Keratinocyte (primary cell): Measurements from ENCODE around the gene EIF3L. TPM values are rescaled to one million over a fixed set of nuclear protein-coding genes. Genes with fewer than 3 reads are reported as not detected.

ENCODE experiments used
- DNase-seq: peaks from one replicate; pipeline ENCODE4 v3.0.0-alpha.2; 2011; ENCODE audit warnings: low read depth, missing footprints, low spot score
- FAIRE-seq: peaks from 2 replicates; lab custom pipeline; 2011; peaks lifted over from hg19 to GRCh38; lab: Jason Lieb, UNC
- H2AFZ ChIP-seq: 2 replicates; pipeline ENCODE4 v1.6.0; 2012; ENCODE audit warnings: low read length, control low read depth, inconsistent platforms; ENCODE audit not compliant: control insufficient read depth
- H3K27ac ChIP-seq: 2 replicates; pipeline ENCODE4 v1.5.1; 2011; ENCODE audit warnings: low read length; ENCODE audit not compliant: control insufficient read depth, insufficient read depth
- H3K27me3 ChIP-seq: 3 replicates; pipeline ENCODE4 v1.6.0; 2011; ENCODE audit warnings: low read length; ENCODE audit not compliant: control insufficient read depth, insufficient read depth; ENCODE audit errors: extremely low read depth
- H3K36me3 ChIP-seq, 2 experiments: 2 replicates in 1 of 2; 3 replicates in 1 of 2; pipeline ENCODE4 v1.5.1; 2011; ENCODE audit warnings: low read length in 2 of 2, mild to moderate bottlenecking in 1 of 2; ENCODE audit not compliant: control insufficient read depth in 2 of 2, insufficient read depth in 2 of 2; ENCODE audit errors: extremely low read depth in 1 of 2
- H3K4me1 ChIP-seq: 3 replicates; pipeline ENCODE4 v1.5.1; 2011; ENCODE audit warnings: low read length; ENCODE audit not compliant: control insufficient read depth, insufficient read depth; ENCODE audit errors: extremely low read depth
- H3K4me2 ChIP-seq: 3 replicates; pipeline ENCODE4 v1.6.0; 2011; ENCODE audit warnings: low read depth, low read length; ENCODE audit not compliant: control insufficient read depth, insufficient read depth; ENCODE audit errors: extremely low read depth
- H3K4me3 ChIP-seq, 3 experiments: fragments of 200-600 bp in 1 of 3; sonication (generic) in 1 of 3; 2 replicates in 2 of 3; 3 replicates in 1 of 3; pipeline ENCODE4 v1.5.1; 2011 to 2016; ENCODE audit warnings: low read length in 3 of 3, mild to moderate bottlenecking in 3 of 3, control low read depth in 2 of 3, inconsistent platforms in 1 of 3, low read depth in 1 of 3, mixed read lengths in 1 of 3, mixed run types in 1 of 3, moderate library complexity in 1 of 3; ENCODE audit not compliant: control insufficient read depth in 2 of 3, insufficient read depth in 2 of 3; ENCODE audit errors: extremely low read depth in 1 of 3
- H3K79me2 ChIP-seq: 2 replicates; pipeline ENCODE4 v1.6.0; 2012; ENCODE audit warnings: low read length; ENCODE audit not compliant: control insufficient read depth, insufficient read depth
- H3K9ac ChIP-seq: 3 replicates; pipeline ENCODE4 v1.6.0; 2011; ENCODE audit warnings: low read length; ENCODE audit not compliant: control insufficient read depth, insufficient read depth; ENCODE audit errors: extremely low read depth
- H3K9me1 ChIP-seq: 3 replicates; pipeline ENCODE4 v1.6.0; 2011; ENCODE audit warnings: low read length; ENCODE audit not compliant: control insufficient read depth, insufficient read depth; ENCODE audit errors: extremely low read depth
- H3K9me3 ChIP-seq: 2 replicates; pipeline ENCODE4 v1.5.1; 2012; ENCODE audit warnings: low read depth, low read length; ENCODE audit not compliant: control insufficient read depth
- H4K20me1 ChIP-seq: 3 replicates; pipeline ENCODE4 v1.6.0; 2011; ENCODE audit warnings: low read length; ENCODE audit not compliant: control insufficient read depth, insufficient read depth; ENCODE audit errors: extremely low read depth
- EZH2 ChIP-seq: IDR thresholded peaks from one replicate; pipeline ENCODE4 v1.6.1; 2012; ENCODE audit warnings: inconsistent platforms, mild to moderate bottlenecking, low read length, moderate library complexity
- dilution Hi-C: fragments of 300-500 bp; cut with MboI; formaldehyde crosslinking; loops from one replicate; pipeline ENCODE4 v1.7.0; 2020; ENCODE audit warnings: low sequenced_read_pairs; ENCODE audit not compliant: extremely low pct_ligation_motif_present
- polyA plus RNA-seq, 5 experiments: library from polyadenylated mRNA; depleted of rRNA in 3 of 5; stranded (reverse) in 3 of 5; stranded (forward) in 1 of 5; unstranded in 1 of 5; fragments of >200 nt; gene quantifications; 1 replicate in 1 of 5; 2 replicates in 3 of 5; 3 replicates in 1 of 5; pipeline versions ENCODE4 v1.2.1 to v1.2.3, GENCODE V29; 2011 to 2012; ENCODE audit warnings: missing spikeins in 2 of 5, low read depth in 1 of 5, low replicate concordance in 1 of 5
- TF ChIP-seq, protein P1 (sequence below), 3 experiments: IDR thresholded peaks in 1 of 3; conservative IDR thresholded peaks in 1 of 3; optimal IDR thresholded peaks in 1 of 3; 2 replicates in 2 of 3; 3 replicates in 1 of 3; pipeline versions ENCODE3 to v1.5.1; 2011; ENCODE audit warnings: low read length in 3 of 3, mild to moderate bottlenecking in 3 of 3, moderate library complexity in 2 of 3, control low read depth in 1 of 3, inconsistent platforms in 1 of 3; ENCODE audit not compliant: insufficient read depth in 2 of 3; ENCODE audit errors: extremely low read depth in 1 of 3

EIF3L gene
- polyA plus RNA-seq, 1 donor (not counting 4 experiments of a cell fraction or from before 2014, with no cell fraction given), result 639 TPM

GRCh38 chr22:37925330-37925729 is 76.1 kb downstream of the EIF3L start:
- H3K79me2 ChIP-seq, result peaks cover 66% of the 10 kb centered on the region
- no peak overlapping the region for H3K27ac ChIP-seq
- peaks cover 32% of the 10 kb centered on the region for H4K20me1 ChIP-seq
- TF ChIP-seq, protein P1, sequence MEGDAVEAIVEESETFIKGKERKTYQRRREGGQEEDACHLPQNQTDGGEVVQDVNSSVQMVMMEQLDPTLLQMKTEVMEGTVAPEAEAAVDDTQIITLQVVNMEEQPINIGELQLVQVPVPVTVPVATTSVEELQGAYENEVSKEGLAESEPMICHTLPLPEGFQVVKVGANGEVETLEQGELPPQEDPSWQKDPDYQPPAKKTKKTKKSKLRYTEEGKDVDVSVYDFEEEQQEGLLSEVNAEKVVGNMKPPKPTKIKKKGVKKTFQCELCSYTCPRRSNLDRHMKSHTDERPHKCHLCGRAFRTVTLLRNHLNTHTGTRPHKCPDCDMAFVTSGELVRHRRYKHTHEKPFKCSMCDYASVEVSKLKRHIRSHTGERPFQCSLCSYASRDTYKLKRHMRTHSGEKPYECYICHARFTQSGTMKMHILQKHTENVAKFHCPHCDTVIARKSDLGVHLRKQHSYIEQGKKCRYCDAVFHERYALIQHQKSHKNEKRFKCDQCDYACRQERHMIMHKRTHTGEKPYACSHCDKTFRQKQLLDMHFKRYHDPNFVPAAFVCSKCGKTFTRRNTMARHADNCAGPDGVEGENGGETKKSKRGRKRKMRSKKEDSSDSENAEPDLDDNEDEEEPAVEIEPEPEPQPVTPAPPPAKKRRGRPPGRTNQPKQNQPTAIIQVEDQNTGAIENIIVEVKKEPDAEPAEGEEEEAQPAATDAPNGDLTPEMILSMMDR (optimal IDR thresholded peaks at IDR 0.05 in 1 of 3, IDR thresholded peaks at IDR 0.05 in 1 of 3, conservative IDR thresholded peaks at IDR 0.05 in 1 of 3; ENCODE audit: extremely low read depth in 1 of 3, insufficient read depth in 2 of 3, low read length in 3 of 3), result no peak
- TF ChIP-seq EZH2, result no peak
- H3K4me2 ChIP-seq, result no peak overlapping the region
- H3K9me3 ChIP-seq, result no peaks in the 10 kb centered on the region
- dilution Hi-C loops, result no loop called here
- H3K27me3 ChIP-seq, result no peaks in the 10 kb centered on the region
- no peak overlapping the region for H3K4me3 ChIP-seq
- H3K9ac ChIP-seq, result no peak overlapping the region
- H3K9me1 ChIP-seq, result no peaks in the 10 kb centered on the region
- peaks cover 53 to 62% of the 10 kb centered on the region in 2 experiments for H3K36me3 ChIP-seq
- no peaks in the 10 kb centered on the region for H3K4me1 ChIP-seq
- FAIRE-seq (no peak), DNase-seq (no peak)
- H2AFZ ChIP-seq, result no peak overlapping the region

DNA sequence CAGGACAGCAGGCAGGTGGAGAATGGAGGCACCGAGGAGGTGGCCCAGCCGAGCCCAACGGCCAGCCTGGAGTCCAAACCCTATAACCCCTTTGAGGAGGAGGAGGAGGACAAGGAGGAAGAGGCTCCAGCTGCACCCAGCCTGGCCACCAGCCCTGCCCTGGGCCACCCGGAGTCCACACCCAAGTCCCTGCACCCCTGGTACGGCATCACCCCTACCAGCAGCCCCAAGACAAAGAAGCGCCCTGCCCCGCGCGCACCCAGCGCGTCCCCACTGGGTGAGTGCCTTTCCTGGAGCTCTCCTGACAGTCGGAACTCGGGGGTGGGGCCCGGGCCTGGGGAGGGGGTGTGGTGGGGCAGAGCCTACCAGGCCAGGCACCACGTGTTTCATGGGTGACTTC is 76.5 kb downstream of the EIF3L start:
- Histone ChIP-seq H3K36me3 (peaks cover 56 to 64% of the 10 kb centered on the region in 2 experiments), H3K4me2 (no peak overlapping the region), H3K4me1 (no peaks in the 10 kb centered on the region), H3K9me3 (no peaks in the 10 kb centered on the region), H3K79me2 (peaks cover 67% of the 10 kb centered on the region), H4K20me1 (peaks cover 34% of the 10 kb centered on the region), H3K9ac (no peak overlapping the region), H3K27ac (no peak overlapping the region), H2AFZ (no peak overlapping the region), H3K9me1 (no peaks in the 10 kb centered on the region), H3K27me3 (no peaks in the 10 kb centered on the region), H3K4me3 (no peak overlapping the region)
- FAIRE-seq, result no peak
- DNase-seq, result no peak
- no peak for TF ChIP-seq EZH2
- TF ChIP-seq, protein P1 (optimal IDR thresholded peaks at IDR 0.05 in 1 of 3, IDR thresholded peaks at IDR 0.05 in 1 of 3, conservative IDR thresholded peaks at IDR 0.05 in 1 of 3; ENCODE audit: extremely low read depth in 1 of 3, insufficient read depth in 2 of 3, low read length in 3 of 3), result no peak
- dilution Hi-C loops, result no loop called here
